Ishikawa (cell line): ENCODE measurements around the gene MAIP1.

Experiments used
- CREB1 ChIP-seq: IDR thresholded peaks from 2 replicates; pipeline ENCODE4 v1.6.1; 2012; ENCODE audit warnings: low read depth
- EGR1 ChIP-seq: IDR thresholded peaks from 2 replicates; pipeline ENCODE4 v1.6.1; 2012
- EP300 ChIP-seq: IDR thresholded peaks from 2 replicates; pipeline ENCODE4 v1.6.1; 2012; ENCODE audit warnings: borderline replicate concordance
- MAX ChIP-seq: IDR thresholded peaks from 2 replicates; pipeline ENCODE4 v1.6.1; 2012
- YY1 ChIP-seq: IDR thresholded peaks from 2 replicates; pipeline ENCODE4 v1.6.1; 2012; ENCODE audit warnings: low read depth

DNA sequence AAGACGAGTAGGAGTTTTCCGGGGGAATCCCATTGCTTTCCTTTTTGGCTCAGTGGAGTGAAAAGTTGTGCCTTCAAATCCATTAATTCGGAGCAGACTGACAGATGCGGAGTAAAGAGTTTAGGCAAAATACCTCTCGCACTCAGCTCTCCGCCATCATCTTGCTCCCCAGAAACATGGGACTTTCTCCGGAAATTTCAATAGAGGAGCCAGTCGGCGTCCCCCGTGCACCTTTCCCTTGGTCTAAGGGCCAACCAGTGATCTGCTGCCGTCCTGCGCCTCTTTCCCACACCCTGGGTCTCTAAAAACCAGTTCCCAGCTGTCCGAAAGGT lies 409 bp upstream of the MAIP1 start:
- no peak for TF ChIP-seq YY1
- no peak for TF ChIP-seq EGR1
- TF ChIP-seq MAX = no peak
- TF ChIP-seq EP300 = no peak
- no peak for TF ChIP-seq CREB1
